GM23338 (cell line): ENCODE results near the gene SYK.
"Not testable (repeated sequence)": the region's sequence is repeated elsewhere in the genome, so short reads cannot be mapped to it uniquely, and the experiment has no call there.

Experiments
- CTCF ChIP-seq, 2 experiments: fragments of 200-600 bp in 1 of 2; sonication (generic) in 1 of 2; conservative IDR thresholded peaks; 2 replicates each; pipeline versions ENCODE4 v1.5.1 to v1.6.1; 2016 to 2017; ENCODE audit warnings: antibody characterized with exemption in 2 of 2, low read depth in 2 of 2, mild to moderate bottlenecking in 2 of 2, moderate library complexity in 1 of 2
- EZH2 ChIP-seq: fragments of 200-600 bp; sonication (generic); IDR thresholded peaks from one replicate; pipeline ENCODE4 v1.8.0; 2017; ENCODE audit warnings: antibody characterized with exemption, mild to moderate bottlenecking, low read depth; ENCODE audit not compliant: unreplicated experiment
- EZH2phosphoT487 ChIP-seq: fragments of 200-600 bp; sonication (generic); IDR thresholded peaks from one replicate; pipeline ENCODE4 v1.8.1; 2018; ENCODE audit warnings: antibody characterized with exemption; ENCODE audit not compliant: unreplicated experiment
- JUNB ChIP-seq: IDR thresholded peaks from one replicate; pipeline ENCODE4 v1.6.1; 2016; ENCODE audit warnings: antibody characterized with exemption; ENCODE audit not compliant: unreplicated experiment
- NANOG ChIP-seq: IDR thresholded peaks from 2 replicates; pipeline ENCODE4 v1.6.1; 2016; ENCODE audit warnings: antibody characterized with exemption, borderline replicate concordance
- POLR2AphosphoS5 ChIP-seq: IDR thresholded peaks from 2 replicates; pipeline ENCODE4 v1.6.1; 2016; ENCODE audit warnings: antibody characterized with exemption, low read depth
- REST ChIP-seq: IDR thresholded peaks from one replicate; pipeline ENCODE4 v1.6.1; 2018; ENCODE audit warnings: antibody characterized with exemption; ENCODE audit not compliant: unreplicated experiment
- ZNF331 ChIP-seq: fragments of 250-450 bp; sonication (Bioruptor Pico); IDR thresholded peaks from 2 replicates; pipeline ENCODE4 v1.5.0; 2020; ENCODE audit warnings: low read depth, mild to moderate bottlenecking, moderate library complexity
- TF ChIP-seq, protein P1 (sequence below): IDR thresholded peaks from 2 replicates; pipeline ENCODE4 v1.6.1; 2016; ENCODE audit warnings: antibody characterized with exemption

GRCh38 chr9:90788527-90788926 is 13.1 kb upstream of the SYK start:
- not testable (repeated sequence) for TF ChIP-seq CTCF (conservative IDR thresholded peaks at IDR 0.05; ENCODE audit: low read depth in 2 of 2); POLR2AphosphoS5; JUNB; EZH2; EZH2phosphoT487; REST; ZNF331 (CRISPR knock-in tag); NANOG
- TF ChIP-seq, protein P1, sequence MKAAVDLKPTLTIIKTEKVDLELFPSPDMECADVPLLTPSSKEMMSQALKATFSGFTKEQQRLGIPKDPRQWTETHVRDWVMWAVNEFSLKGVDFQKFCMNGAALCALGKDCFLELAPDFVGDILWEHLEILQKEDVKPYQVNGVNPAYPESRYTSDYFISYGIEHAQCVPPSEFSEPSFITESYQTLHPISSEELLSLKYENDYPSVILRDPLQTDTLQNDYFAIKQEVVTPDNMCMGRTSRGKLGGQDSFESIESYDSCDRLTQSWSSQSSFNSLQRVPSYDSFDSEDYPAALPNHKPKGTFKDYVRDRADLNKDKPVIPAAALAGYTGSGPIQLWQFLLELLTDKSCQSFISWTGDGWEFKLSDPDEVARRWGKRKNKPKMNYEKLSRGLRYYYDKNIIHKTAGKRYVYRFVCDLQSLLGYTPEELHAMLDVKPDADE, result not testable (repeated sequence)
